Fibroblast of skin of right biceps (primary cell): Measurements from ENCODE around the gene CHST15.
"Not testable (repeated sequence)": the region's sequence is repeated elsewhere in the genome, so short reads cannot be mapped to it uniquely, and the experiment has no call there.

Experiments
- DNase-seq: peaks from one replicate; pipeline ENCODE4 v3.0.0-alpha.2; 2013

The CHST15 gene

GRCh38 chr10:124042656-124043309 is 50.6 kb downstream of the CHST15 start:
- no peak for DNase-seq

- DNase-seq, result peak; percentile 30
These were observed 51.5 kb downstream of the CHST15 start for GRCh38 chr10:124041675-124042445.

- DNase-seq, result no peak
These were observed 52.8 kb downstream of the CHST15 start for GRCh38 chr10:124040451-124041188.

GRCh38 chr10:124039483-124040013 is 53.9 kb downstream of the CHST15 start:
- DNase-seq, result no peak

GRCh38 chr10:124037784-124038183 is 55.6 kb downstream of the CHST15 start:
- DNase-seq, result no peak

GRCh38 chr10:124037286-124037685 is 56.1 kb downstream of the CHST15 start:
- DNase-seq, result no peak

GRCh38 chr10:124036746-124037145 is 56.7 kb downstream of the CHST15 start:
- DNase-seq, result no peak

- no peak for DNase-seq
These were observed 57.4 kb downstream of the CHST15 start for GRCh38 chr10:124035928-124036558.

- no peak for DNase-seq
These were observed 58.0 kb downstream of the CHST15 start for GRCh38 chr10:124035306-124035927.

- DNase-seq, result not testable (repeated sequence)
These were observed 58.7 kb downstream of the CHST15 start for GRCh38 chr10:124034576-124035305.

- no peak for DNase-seq
These were observed 59.5 kb downstream of the CHST15 start for GRCh38 chr10:124033887-124034218.

- peak; percentile 66 for DNase-seq
These were observed 60.2 kb downstream of the CHST15 start for GRCh38 chr10:124032971-124033886.

GRCh38 chr10:124032087-124032935 is 61.1 kb downstream of the CHST15 start:
- DNase-seq, result no peak

- no peak for DNase-seq
These were observed 62.8 kb downstream of the CHST15 start for GRCh38 chr10:124030492-124031110.

- no peak for DNase-seq
These were observed 63.3 kb downstream of the CHST15 start for GRCh38 chr10:124030061-124030460.

- no peak for DNase-seq
These were observed 63.8 kb downstream of the CHST15 start for GRCh38 chr10:124029559-124029958.

- no peak for DNase-seq
These were observed 64.5 kb downstream of the CHST15 start for GRCh38 chr10:124028700-124029480.

GRCh38 chr10:124027651-124028050 is 65.7 kb downstream of the CHST15 start:
- DNase-seq, result no peak
